CD8-positive, alpha-beta memory T cell (primary cell): ENCODE data around the gene PYDC1. TPM values are rescaled to one million over a fixed set of nuclear protein-coding genes. Genes with fewer than 3 reads are reported as not detected.

Experiments used
- CTCF ChIA-PET: fragments of 350-600 bp; sonication (Branson Sonifier 250); formaldehyde crosslinking; loops from one replicate; lab custom pipeline; 2021; ENCODE audit warnings: antibody characterized with exemption; lab: Charles Lee
- POLR2A ChIA-PET: fragments of 350-600 bp; sonication (Branson Sonifier 250); formaldehyde crosslinking; loops from one replicate; lab custom pipeline; 2021; ENCODE audit warnings: antibody characterized with exemption; lab: Charles Lee
- DNase-seq, 5 donors: peaks; one replicate each; pipeline versions ENCODE4 v3.0.0 to v3.0.0-alpha.2; 2020 to 2022; ENCODE audit warnings: mixed read lengths in 1 of 5
- H3K27ac ChIP-seq: one replicate; pipeline ENCODE4 v1.7.0; 2013; ENCODE audit warnings: low read depth, mild to moderate bottlenecking, low read length, moderate library complexity
- H3K27me3 ChIP-seq: 2 replicates; pipeline ENCODE4 v1.7.0; 2013; ENCODE audit warnings: low read length, mild to moderate bottlenecking; ENCODE audit not compliant: insufficient read depth, poor library complexity, severe bottlenecking
- H3K36me3 ChIP-seq: 2 replicates; pipeline ENCODE4 v1.7.0; 2013; ENCODE audit warnings: mild to moderate bottlenecking, low read length, moderate library complexity; ENCODE audit not compliant: insufficient read depth
- H3K4me1 ChIP-seq: 2 replicates; pipeline ENCODE4 v1.7.0; 2013; ENCODE audit warnings: mild to moderate bottlenecking, low read length, moderate library complexity; ENCODE audit not compliant: insufficient read depth
- H3K4me3 ChIP-seq: 2 replicates; pipeline ENCODE4 v1.7.0; 2013; ENCODE audit warnings: mild to moderate bottlenecking, low read length
- H3K9me3 ChIP-seq: 2 replicates; pipeline ENCODE4 v1.7.0; 2013; ENCODE audit warnings: mild to moderate bottlenecking, low read length
- H3K27ac Mint-ChIP-seq, 8 donors: one replicate each; pipeline ENCODE4 v1.8.0; 2020 to 2021; ENCODE audit warnings: mixed read lengths in 8 of 8, mild to moderate bottlenecking in 6 of 8, inconsistent platforms in 3 of 8, moderate library complexity in 3 of 8
- H3K27me3 Mint-ChIP-seq, 2 donors: one replicate each; pipeline ENCODE4 v1.8.0; 2020 to 2021; ENCODE audit warnings: mixed read lengths in 2 of 2, mild to moderate bottlenecking in 1 of 2, moderate library complexity in 1 of 2
- H3K36me3 Mint-ChIP-seq, 3 donors: one replicate each; pipeline ENCODE4 v1.8.0; 2020 to 2021; ENCODE audit warnings: mixed read lengths in 3 of 3, inconsistent platforms in 1 of 3, mild to moderate bottlenecking in 1 of 3
- H3K4me1 Mint-ChIP-seq, 3 donors: one replicate each; pipeline ENCODE4 v1.8.0; 2020 to 2021; ENCODE audit warnings: mixed read lengths in 3 of 3, inconsistent platforms in 1 of 3, mild to moderate bottlenecking in 1 of 3
- H3K4me3 Mint-ChIP-seq, 7 donors: one replicate each; pipeline ENCODE4 v1.8.0; 2020 to 2021; ENCODE audit warnings: mixed read lengths in 7 of 7, mild to moderate bottlenecking in 6 of 7, moderate library complexity in 4 of 7, inconsistent platforms in 2 of 7
- H3K9me3 Mint-ChIP-seq, 5 donors: one replicate each; pipeline ENCODE4 v1.8.0; 2020 to 2022; ENCODE audit warnings: mixed read lengths in 5 of 5, mild to moderate bottlenecking in 3 of 5, moderate library complexity in 2 of 5, inconsistent platforms in 1 of 5
- polyA plus RNA-seq: library from polyadenylated mRNA; unstranded; fragments of 300-500 nt; fragmentation: Illumina TruSeq; gene quantifications from one replicate; pipeline ENCODE4 v1.2.3, GENCODE V29; 2021
- total RNA-seq, 2 experiments: library from RNA; stranded (reverse); gene quantifications; one replicate each; pipeline ENCODE4 v1.2.3, GENCODE V29; 2021

The PYDC1 gene
- total and polyA plus RNA-seq, 3 experiments from 2014 or later = not detected

GRCh38 chr16:31191697-31192428 lies 25.1 kb downstream of the PYDC1 start:
- H3K9me3 ChIP-seq = no peaks in the 10 kb centered on the region
- H3K36me3 ChIP-seq = peaks cover 76% of the 10 kb centered on the region
- H3K9me3 Mint-ChIP-seq = no peaks in the 10 kb centered on the region
- H3K27ac ChIP-seq = no peak overlapping the region
- ChIA-PET CTCF (no interaction called here), POLR2A (interaction anchor here (1.4 to 2.3 kb wide), 2 partner anchors 10 kb away, joined by 4 to 8 read pairs; partner anchors contain the start of gene PYCARD)
- peak overlapping the region in 5 of 8 donors; percentile 19 to 75 (median 23) for H3K27ac Mint-ChIP-seq
- H3K4me1 ChIP-seq = peaks cover 31% of the 10 kb centered on the region
- peak overlapping the region in 1 of 7 donors; percentile 70 for H3K4me3 Mint-ChIP-seq
- no peaks in the 10 kb centered on the region for H3K27me3 Mint-ChIP-seq
- no peak overlapping the region for H3K4me3 ChIP-seq
- H3K27me3 ChIP-seq = no peaks in the 10 kb centered on the region
- no peak for DNase-seq
- H3K36me3 Mint-ChIP-seq = peaks cover 42 to 96% (median 45%) of the 10 kb centered on the region in 3 donors
- H3K4me1 Mint-ChIP-seq = peaks cover 52 to 83% (median 78%) of the 10 kb centered on the region in 3 donors

DNA sequence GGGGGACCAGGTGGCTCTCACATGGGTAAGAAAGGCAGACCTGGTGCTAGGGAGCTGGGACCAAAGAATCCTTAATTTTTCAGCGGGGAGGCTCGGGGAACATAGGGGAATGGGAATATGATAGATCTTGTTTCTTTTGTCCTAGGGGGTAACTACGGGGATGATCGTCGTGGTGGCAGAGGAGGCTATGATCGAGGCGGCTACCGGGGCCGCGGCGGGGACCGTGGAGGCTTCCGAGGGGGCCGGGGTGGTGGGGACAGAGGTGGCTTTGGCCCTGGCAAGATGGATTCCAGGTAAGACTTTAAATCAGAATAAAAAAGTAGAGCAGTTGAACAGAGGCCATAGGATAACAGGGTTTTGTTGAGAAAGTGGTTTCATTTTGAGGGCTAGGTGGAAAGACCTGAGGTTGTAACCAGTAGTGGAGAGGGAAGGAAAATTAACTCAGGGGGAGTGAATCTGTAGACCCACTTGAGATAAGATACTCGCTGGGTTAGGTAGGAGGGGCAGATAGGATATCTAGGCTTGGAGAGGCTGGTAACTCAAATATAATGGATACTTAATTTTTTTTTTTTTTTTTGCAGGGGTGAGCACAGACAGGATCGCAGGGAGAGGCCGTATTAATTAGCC lies 26.0 kb downstream of the PYDC1 start:
- Histone ChIP-seq H3K9me3 (no peaks in the 10 kb centered on the region), H3K27me3 (no peaks in the 10 kb centered on the region), H3K36me3 (peaks cover 85% of the 10 kb centered on the region), H3K4me3 (no peak overlapping the region), H3K27ac (no peak overlapping the region), H3K4me1 (peaks cover 40% of the 10 kb centered on the region)
- peaks cover 50 to 98% (median 53%) of the 10 kb centered on the region in 3 donors for H3K36me3 Mint-ChIP-seq
- H3K4me3 Mint-ChIP-seq = peak overlapping the region in 2 of 7 donors; percentile 25 to 70
- ChIA-PET POLR2A (interaction anchor here (1.4 kb wide), 1 partner anchor 11 kb away, joined by 4 read pairs; the partner anchor contains the start of gene PYCARD), CTCF (interaction anchor here (1.9 kb wide), 1 partner anchor 49 kb away, joined by 6 read pairs; no protein-coding TSS in a partner anchor)
- peaks cover 61 to 85% (median 81%) of the 10 kb centered on the region in 3 donors for H3K4me1 Mint-ChIP-seq
- no peaks in the 10 kb centered on the region for H3K27me3 Mint-ChIP-seq
- H3K27ac Mint-ChIP-seq = peak overlapping the region in 5 of 8 donors; percentile 25 to 90 (median 38)
- no peak for DNase-seq
- H3K9me3 Mint-ChIP-seq = no peaks in the 10 kb centered on the region

- peak overlapping the region in 2 of 7 donors; percentile 17 to 41 for H3K4me3 Mint-ChIP-seq
- H3K4me1 ChIP-seq = peaks cover 49% of the 10 kb centered on the region
- CTCF ChIA-PET = interaction anchor here (1.9 kb wide), 1 partner anchor 48 kb away, joined by 6 read pairs; no protein-coding TSS in a partner anchor
Measured at GRCh38 chr16:31190061-31190460, 26.9 kb downstream of the PYDC1 start.

GRCh38 chr16:31189412-31189778 lies 27.5 kb downstream of the PYDC1 start:
- no peak for DNase-seq
- peak overlapping the region in 5 of 7 donors; percentile 0 to 51 (median 15) for H3K4me3 Mint-ChIP-seq
- peak overlapping the region in 7 of 8 donors; percentile 6 to 86 (median 68) for H3K27ac Mint-ChIP-seq
- Histone ChIP-seq H3K9me3 (no peaks in the 10 kb centered on the region), H3K36me3 (peaks cover 92% of the 10 kb centered on the region), H3K4me3 (no peak overlapping the region), H3K4me1 (peaks cover 54% of the 10 kb centered on the region), H3K27ac (no peak overlapping the region), H3K27me3 (no peaks in the 10 kb centered on the region)
- ChIA-PET POLR2A (interaction anchor here (1.7 kb wide), 1 partner anchor 9 kb away, joined by 6 read pairs; the partner anchor contains the start of gene FUS), CTCF (interaction anchor here (1.9 kb wide), 1 partner anchor 47 kb away, joined by 6 read pairs; no protein-coding TSS in a partner anchor)
- H3K4me1 Mint-ChIP-seq = peaks cover 72 to 91% (median 88%) of the 10 kb centered on the region in 3 donors
- no peaks in the 10 kb centered on the region for H3K27me3 Mint-ChIP-seq
- H3K9me3 Mint-ChIP-seq = no peaks in the 10 kb centered on the region
- H3K36me3 Mint-ChIP-seq = peaks cover 53 to 98% (median 56%) of the 10 kb centered on the region in 3 donors

More at GRCh38 chr16:31190061-31190460, 26.9 kb downstream of the PYDC1 start:
- peak overlapping the region; percentile 17 to 90 (median 72) for H3K27ac Mint-ChIP-seq
- no peaks in the 10 kb centered on the region for H3K27me3 Mint-ChIP-seq
- POLR2A ChIA-PET = interaction anchor here (1.7 kb wide), 1 partner anchor 10 kb away, joined by 6 read pairs; the partner anchor contains the start of gene FUS
- no peak overlapping the region for H3K27ac ChIP-seq
- H3K36me3 Mint-ChIP-seq = peaks cover 52 to 98% (median 57%) of the 10 kb centered on the region in 3 donors
- peaks cover 68 to 92% (median 87%) of the 10 kb centered on the region in 3 donors for H3K4me1 Mint-ChIP-seq
- H3K27me3 ChIP-seq = no peaks in the 10 kb centered on the region
- H3K9me3 ChIP-seq = no peaks in the 10 kb centered on the region
- H3K36me3 ChIP-seq = peaks cover 90% of the 10 kb centered on the region
- no peak overlapping the region for H3K4me3 ChIP-seq
- H3K9me3 Mint-ChIP-seq = no peaks in the 10 kb centered on the region
- no peak for DNase-seq

- H3K9me3 Mint-ChIP-seq = no peaks in the 10 kb centered on the region
- H3K4me3 Mint-ChIP-seq = peak overlapping the region in 5 of 7 donors; percentile 0 to 51 (median 21)
- peaks cover 54 to 96% (median 57%) of the 10 kb centered on the region in 3 donors for H3K36me3 Mint-ChIP-seq
- Histone ChIP-seq H3K27ac (no peak overlapping the region), H3K9me3 (no peaks in the 10 kb centered on the region), H3K4me3 (no peak overlapping the region), H3K27me3 (no peaks in the 10 kb centered on the region), H3K4me1 (peaks cover 59% of the 10 kb centered on the region), H3K36me3 (peaks cover 90% of the 10 kb centered on the region)
- ChIA-PET POLR2A (interaction anchor here (1.7 kb wide), 1 partner anchor 9 kb away, joined by 6 read pairs; the partner anchor contains the start of gene FUS), CTCF (interaction anchor here (1.9 kb wide), 1 partner anchor 46 kb away, joined by 6 read pairs; no protein-coding TSS in a partner anchor)
- H3K27me3 Mint-ChIP-seq = no peaks in the 10 kb centered on the region
- H3K27ac Mint-ChIP-seq = peak overlapping the region in 7 of 8 donors; percentile 38 to 86 (median 68)
- no peak for DNase-seq
- peaks cover 74 to 90% (median 87%) of the 10 kb centered on the region in 3 donors for H3K4me1 Mint-ChIP-seq
Measured at GRCh38 chr16:31188450-31189411, 28.2 kb downstream of the PYDC1 start.

GRCh38 chr16:31187808-31188189 lies 29.1 kb downstream of the PYDC1 start:
- Mint-ChIP-seq H3K27me3 (no peaks in the 10 kb centered on the region), H3K4me3 (peak overlapping the region in 2 of 7 donors; percentile 21 to 23), H3K4me1 (peaks cover 79 to 91% (median 91%) of the 10 kb centered on the region in 3 donors), H3K36me3 (peaks cover 53 to 97% (median 60%) of the 10 kb centered on the region in 3 donors), H3K9me3 (no peaks in the 10 kb centered on the region), H3K27ac (peak overlapping the region in 6 of 8 donors; percentile 10 to 85 (median 58))
- ChIA-PET POLR2A (interaction anchor here (0.6 to 6.7 kb wide), 4 partner anchors 14 to 63 kb away, joined by 3 to 40 read pairs (median 6); partner anchors contain the start of gene PYCARD), CTCF (interaction anchor here (1.5 to 2.1 kb wide), 2 partner anchors 11 to 45 kb away, joined by 5 to 7 read pairs; no protein-coding TSS in a partner anchor)
- Histone ChIP-seq H3K9me3 (no peaks in the 10 kb centered on the region), H3K27me3 (no peaks in the 10 kb centered on the region), H3K4me1 (peaks cover 68% of the 10 kb centered on the region), H3K27ac (no peak overlapping the region), H3K4me3 (no peak overlapping the region), H3K36me3 (peaks cover 90% of the 10 kb centered on the region)
- DNase-seq = no peak
